ENCODE results near the gene SCAND1. TPM values are rescaled to one million over a fixed set of nuclear protein-coding genes. Genes with fewer than 3 reads are reported as not detected.

Gene SCAND1
- total and polyA plus RNA-seq, 2 experiments from 2014 or later: 66.6 to 127 TPM

DNA sequence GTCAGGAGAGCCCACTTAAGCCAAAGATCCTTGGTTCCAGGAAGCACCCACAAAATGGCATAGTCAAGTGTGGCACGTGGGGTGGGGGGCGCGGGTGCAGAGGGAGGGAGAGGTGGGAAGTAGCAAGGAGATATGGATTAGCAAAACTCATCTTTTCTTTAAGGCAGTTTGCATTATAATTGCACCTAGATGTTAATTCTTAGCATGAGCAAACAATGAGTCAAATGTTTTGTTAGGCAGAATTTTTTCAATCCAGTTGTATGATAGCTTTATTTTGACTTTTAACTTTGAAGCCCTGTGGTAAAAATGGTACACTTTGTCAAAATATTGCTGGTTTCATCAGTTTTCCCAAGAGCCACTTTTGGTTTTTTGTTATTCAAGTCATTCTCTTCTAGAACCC lies 15.0 kb downstream of the SCAND1 start:
- Histone ChIP-seq H3K27me3 (replicated peaks; ENCODE audit: insufficient read depth) (no peaks in the 10 kb centered on the region), H3K9me3 (ENCODE audit: low read depth) (no peaks in the 10 kb centered on the region), H2AFZ (no peak overlapping the region), H3K9ac (no peak overlapping the region), H4K20me1 (ENCODE audit: insufficient read depth) (no peaks in the 10 kb centered on the region), H3K27ac (no peak overlapping the region), H3K4me3 (no peak overlapping the region), H3K9me2 (ENCODE audit: insufficient read depth) (no peaks in the 10 kb centered on the region), H3K4me2 (ENCODE audit: unreplicated experiment) (no peak overlapping the region), H3K79me2 (ENCODE audit: insufficient read depth) (no peaks in the 10 kb centered on the region), H3K4me1 (ENCODE audit: insufficient read depth) (peaks cover 5% of the 10 kb centered on the region; the same call in 1 of the 2 replicates), H3F3A (ENCODE audit: insufficient read depth) (no peaks in the 10 kb centered on the region), H3K36me3 (ENCODE audit: low read depth) (peaks cover 14% of the 10 kb centered on the region; the same call in 1 of the 2 replicates)
- TF ChIP-seq EZH2 (IDR thresholded peaks at IDR 0.05; ENCODE audit: insufficient read depth, poor library complexity, severe bottlenecking) (no peak), EZH2phosphoT487 (IDR thresholded peaks at IDR 0.05; ENCODE audit: insufficient read depth, low read depth) (no peak)
- 96 to 99% methylated on average over 3 of the region's 3 CpGs for WGBS, 2 experiments (ENCODE audit: low coverage in 1 of 2, low lambda C conversion rate in 2 of 2, missing lambda C conversion rate in 2 of 2)
- DNase-seq: peak; percentile 15
- in situ Hi-C loops (cut with MboI): no loop called here

- Histone ChIP-seq H3K27ac (no peak overlapping the region), H3K36me3 (ENCODE audit: low read depth) (peaks cover 18% of the 10 kb centered on the region; the same call in 1 of the 2 replicates), H3K9me3 (ENCODE audit: low read depth) (no peaks in the 10 kb centered on the region), H4K20me1 (ENCODE audit: insufficient read depth) (no peaks in the 10 kb centered on the region), H3K79me2 (ENCODE audit: insufficient read depth) (no peaks in the 10 kb centered on the region), H3K4me3 (no peak overlapping the region), H3K9me2 (ENCODE audit: insufficient read depth) (no peaks in the 10 kb centered on the region), H3K9ac (no peak overlapping the region), H3K4me2 (ENCODE audit: unreplicated experiment) (no peak overlapping the region), H2AFZ (no peak overlapping the region), H3K4me1 (ENCODE audit: insufficient read depth) (peaks cover 1% of the 10 kb centered on the region; the same call in 1 of the 2 replicates), H3F3A (ENCODE audit: insufficient read depth) (no peaks in the 10 kb centered on the region), H3K27me3 (replicated peaks; ENCODE audit: insufficient read depth) (no peaks in the 10 kb centered on the region)
- in situ Hi-C loops (cut with MboI): no loop called here
- WGBS, 2 experiments (ENCODE audit: low coverage in 1 of 2, low lambda C conversion rate in 2 of 2, missing lambda C conversion rate in 2 of 2): 81 to 88% methylated on average over 4 of the region's 4 CpGs
- no peak for TF ChIP-seq EZH2phosphoT487 (IDR thresholded peaks at IDR 0.05; ENCODE audit: insufficient read depth, low read depth)
- no peak for TF ChIP-seq EZH2 (IDR thresholded peaks at IDR 0.05; ENCODE audit: insufficient read depth, poor library complexity, severe bottlenecking)
- DNase-seq: no peak
These were observed 20.3 kb downstream of the SCAND1 start for GRCh38 chr20:35934050-35934449.

GRCh38 chr20:35929301-35929700 lies 25.0 kb downstream of the SCAND1 start:
- Histone ChIP-seq H3K36me3 (ENCODE audit: low read depth) (peaks cover 28% of the 10 kb centered on the region; the same call in 1 of the 2 replicates), H3F3A (ENCODE audit: insufficient read depth) (no peaks in the 10 kb centered on the region), H3K4me1 (ENCODE audit: insufficient read depth) (no peaks in the 10 kb centered on the region), H3K79me2 (ENCODE audit: insufficient read depth) (0 out of 2 replicates have a peak, but pooled peaks cover 6% of the 10 kb centered on the region), H3K27ac (no peak overlapping the region), H3K4me3 (no peak overlapping the region), H3K4me2 (ENCODE audit: unreplicated experiment) (no peak overlapping the region), H3K9me2 (ENCODE audit: insufficient read depth) (no peaks in the 10 kb centered on the region), H3K9ac (no peak overlapping the region), H3K27me3 (replicated peaks; ENCODE audit: insufficient read depth) (no peaks in the 10 kb centered on the region), H3K9me3 (ENCODE audit: low read depth) (no peaks in the 10 kb centered on the region), H2AFZ (no peak overlapping the region), H4K20me1 (ENCODE audit: insufficient read depth) (no peaks in the 10 kb centered on the region)
- no peak for DNase-seq
- WGBS, 2 experiments (ENCODE audit: low coverage in 1 of 2, low lambda C conversion rate in 2 of 2, missing lambda C conversion rate in 2 of 2): 76 to 86% methylated on average over 2 of the region's 2 CpGs
- in situ Hi-C loops (cut with MboI): no loop called here
- TF ChIP-seq EZH2phosphoT487 (IDR thresholded peaks at IDR 0.05; ENCODE audit: insufficient read depth, low read depth) (no peak), EZH2 (IDR thresholded peaks at IDR 0.05; ENCODE audit: insufficient read depth, poor library complexity, severe bottlenecking) (no peak)

DNA sequence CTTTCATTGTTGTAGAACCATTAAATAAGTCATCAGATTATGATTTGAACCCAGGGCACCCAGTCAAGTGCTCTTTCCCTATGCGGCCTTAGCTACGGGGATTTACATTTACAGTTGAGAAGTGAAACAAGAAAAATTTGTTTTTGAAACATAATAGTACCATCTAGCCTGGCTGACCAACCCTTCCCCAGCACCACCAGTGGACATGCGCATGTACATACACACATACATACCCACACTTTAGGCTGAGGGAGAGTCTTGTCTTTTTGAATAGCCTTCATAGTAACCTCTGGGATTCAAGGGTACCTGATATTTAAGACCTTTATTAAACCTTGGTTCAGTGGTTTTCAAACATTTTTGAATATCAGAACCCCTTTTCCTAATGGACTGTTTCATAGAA lies 33.8 kb downstream of the SCAND1 start:
- no peaks in the 10 kb centered on the region for H3K27me3 ChIP-seq (replicated peaks; ENCODE audit: insufficient read depth)
- DNase-seq: no peak
- no peaks in the 10 kb centered on the region for H3K9me2 ChIP-seq (ENCODE audit: insufficient read depth)
- H3K4me2 ChIP-seq (ENCODE audit: unreplicated experiment): no peak overlapping the region
- H4K20me1 ChIP-seq (ENCODE audit: insufficient read depth): no peaks in the 10 kb centered on the region
- no peak overlapping the region for H2AFZ ChIP-seq
- TF ChIP-seq EZH2 (IDR thresholded peaks at IDR 0.05; ENCODE audit: insufficient read depth, poor library complexity, severe bottlenecking) (no peak), EZH2phosphoT487 (IDR thresholded peaks at IDR 0.05; ENCODE audit: insufficient read depth, low read depth) (no peak)
- no peaks in the 10 kb centered on the region for H3K79me2 ChIP-seq (ENCODE audit: insufficient read depth)
- H3K4me1 ChIP-seq (ENCODE audit: insufficient read depth): no peaks in the 10 kb centered on the region
- no peak overlapping the region for H3K9ac ChIP-seq
- H3K4me3 ChIP-seq: no peak overlapping the region
- H3K9me3 ChIP-seq (ENCODE audit: low read depth): no peaks in the 10 kb centered on the region
- in situ Hi-C loops (cut with MboI): no loop called here
- no peak overlapping the region for H3K27ac ChIP-seq
- 99 to 100% methylated on average over 3 of the region's 3 CpGs for WGBS, 2 experiments (ENCODE audit: low coverage in 1 of 2, low lambda C conversion rate in 2 of 2, missing lambda C conversion rate in 2 of 2)
- no peaks in the 10 kb centered on the region for H3F3A ChIP-seq (ENCODE audit: insufficient read depth)
- H3K36me3 ChIP-seq (ENCODE audit: low read depth): peaks cover 39% of the 10 kb centered on the region

DNA sequence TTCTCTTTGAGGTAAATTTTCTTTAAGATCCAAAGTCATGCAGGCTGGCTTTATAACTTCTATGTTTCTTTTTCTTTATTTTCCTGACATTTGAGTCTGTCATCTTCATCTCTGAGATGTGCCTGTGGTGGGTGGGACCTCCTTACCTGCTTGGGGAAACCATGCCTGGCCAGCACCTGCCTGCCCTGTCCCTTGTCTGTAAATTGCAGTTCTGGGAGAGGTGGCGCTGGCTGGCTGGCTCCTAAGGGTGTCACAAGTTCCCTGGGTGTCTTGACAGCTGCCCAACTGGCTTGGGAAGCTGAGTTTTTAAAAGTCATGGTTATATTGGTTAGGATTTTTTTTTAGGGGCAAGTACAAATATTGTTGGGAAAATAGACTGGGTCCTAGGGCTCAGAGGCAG lies 36.3 kb downstream of the SCAND1 start:
- Histone ChIP-seq H2AFZ (no peak overlapping the region), H3K9me3 (ENCODE audit: low read depth) (no peaks in the 10 kb centered on the region), H3K4me3 (no peak overlapping the region), H3K27ac (no peak overlapping the region), H3K4me1 (ENCODE audit: insufficient read depth) (no peaks in the 10 kb centered on the region), H3K36me3 (ENCODE audit: low read depth) (peaks cover 51% of the 10 kb centered on the region), H3K79me2 (ENCODE audit: insufficient read depth) (no peaks in the 10 kb centered on the region), H3K27me3 (replicated peaks; ENCODE audit: insufficient read depth) (no peaks in the 10 kb centered on the region), H3F3A (ENCODE audit: insufficient read depth) (no peaks in the 10 kb centered on the region), H3K9ac (no peak overlapping the region), H3K4me2 (ENCODE audit: unreplicated experiment) (no peak overlapping the region), H3K9me2 (ENCODE audit: insufficient read depth) (no peaks in the 10 kb centered on the region), H4K20me1 (ENCODE audit: insufficient read depth) (no peaks in the 10 kb centered on the region)
- no peak for TF ChIP-seq EZH2phosphoT487 (IDR thresholded peaks at IDR 0.05; ENCODE audit: insufficient read depth, low read depth)
- no peak for TF ChIP-seq EZH2 (IDR thresholded peaks at IDR 0.05; ENCODE audit: insufficient read depth, poor library complexity, severe bottlenecking)
- in situ Hi-C loops (cut with MboI): no loop called here
- 100% methylated on average over 1 of the region's 1 CpG for WGBS, 2 experiments (ENCODE audit: low coverage in 1 of 2, low lambda C conversion rate in 2 of 2, missing lambda C conversion rate in 2 of 2)
- DNase-seq: no peak
